ENCODE measurements around the gene GTF3C5.
"Not testable (repeated sequence)": the region's sequence is repeated elsewhere in the genome, so short reads cannot be mapped to it uniquely, and the experiment has no call there.

The GTF3C5 gene

GRCh38 chr9:133070985-133071384 lies 40.2 kb downstream of the GTF3C5 start:
- not testable (repeated sequence) for DNase-seq (ENCODE audit: low read depth)

GRCh38 chr9:133071484-133072150 lies 40.8 kb downstream of the GTF3C5 start:
- DNase-seq (ENCODE audit: low read depth): no peak

GRCh38 chr9:133072210-133072609 lies 41.4 kb downstream of the GTF3C5 start:
- DNase-seq (ENCODE audit: low read depth): not testable (repeated sequence)

GRCh38 chr9:133073086-133074014 lies 42.6 kb downstream of the GTF3C5 start:
- DNase-seq (ENCODE audit: low read depth): no peak

GRCh38 chr9:133074111-133074651 lies 43.4 kb downstream of the GTF3C5 start:
- no peak for DNase-seq (ENCODE audit: low read depth)

- peak; percentile 70 for DNase-seq (ENCODE audit: low read depth)
Observed at GRCh38 chr9:133075925-133076630, 45.3 kb downstream of the GTF3C5 start.

GRCh38 chr9:133076691-133077090 lies 45.9 kb downstream of the GTF3C5 start:
- DNase-seq (ENCODE audit: low read depth): no peak

- DNase-seq (ENCODE audit: low read depth): no peak
Observed at GRCh38 chr9:133078486-133078885, 47.7 kb downstream of the GTF3C5 start.

- no peak for DNase-seq (ENCODE audit: low read depth)
Observed at GRCh38 chr9:133080161-133080560, 49.4 kb downstream of the GTF3C5 start.

GRCh38 chr9:133080786-133081779 lies 50.3 kb downstream of the GTF3C5 start:
- DNase-seq (ENCODE audit: low read depth): not testable (repeated sequence)

- DNase-seq (ENCODE audit: low read depth): not testable (repeated sequence)
Observed at GRCh38 chr9:133081957-133082644, 51.3 kb downstream of the GTF3C5 start.

GRCh38 chr9:133083688-133084087 lies 52.9 kb downstream of the GTF3C5 start:
- DNase-seq (ENCODE audit: low read depth): not testable (repeated sequence)

GRCh38 chr9:133086212-133086860 lies 55.5 kb downstream of the GTF3C5 start:
- DNase-seq (ENCODE audit: low read depth): not testable (repeated sequence)

GRCh38 chr9:133086894-133087293 lies 56.1 kb downstream of the GTF3C5 start:
- DNase-seq (ENCODE audit: low read depth): no peak

- no peak for DNase-seq (ENCODE audit: low read depth)
Observed at GRCh38 chr9:133087429-133088145, 56.8 kb downstream of the GTF3C5 start.

- DNase-seq (ENCODE audit: low read depth): no peak
Observed at GRCh38 chr9:133088146-133088750, 57.5 kb downstream of the GTF3C5 start.

GRCh38 chr9:133088756-133089155 lies 58.0 kb downstream of the GTF3C5 start:
- DNase-seq (ENCODE audit: low read depth): no peak

- DNase-seq (ENCODE audit: low read depth): no peak
Observed at GRCh38 chr9:133089271-133089671, 58.5 kb downstream of the GTF3C5 start.

GRCh38 chr9:133090187-133090586 lies 59.4 kb downstream of the GTF3C5 start:
- no peak for DNase-seq (ENCODE audit: low read depth)

All from non-pigmented ciliary epithelial cell (primary cell).